Measurements from ENCODE around the gene CPA4.

Gene CPA4

GRCh38 chr7:130365511-130366441 lies 72.8 kb downstream of the CPA4 start:
- H3K4me3 ChIP-seq (ENCODE audit: low read length) = no peak overlapping the region
- no peak for DNase-seq (ENCODE audit: low read depth)
- TF ChIP-seq CTCF (conservative IDR thresholded peaks at IDR 0.05; ENCODE audit: low read depth, low read length) = no peak

GRCh38 chr7:130366564-130366963 lies 73.6 kb downstream of the CPA4 start:
- no peak overlapping the region for H3K4me3 ChIP-seq (ENCODE audit: low read length)
- no peak for DNase-seq (ENCODE audit: low read depth)
- no peak for TF ChIP-seq CTCF (conservative IDR thresholded peaks at IDR 0.05; ENCODE audit: low read depth, low read length)

GRCh38 chr7:130367088-130367755 lies 74.3 kb downstream of the CPA4 start:
- no peak overlapping the region for H3K4me3 ChIP-seq (ENCODE audit: low read length)

GRCh38 chr7:130367836-130368746 lies 75.1 kb downstream of the CPA4 start:
- TF ChIP-seq CTCF (conservative IDR thresholded peaks at IDR 0.05; ENCODE audit: low read depth, low read length) = no peak
- H3K4me3 ChIP-seq (ENCODE audit: low read length) = no peak overlapping the region
- no peak for DNase-seq (ENCODE audit: low read depth)

More at GRCh38 chr7:130367088-130367755, 74.3 kb downstream of the CPA4 start:
- no peak for TF ChIP-seq CTCF (conservative IDR thresholded peaks at IDR 0.05; ENCODE audit: low read depth, low read length)
- no peak for DNase-seq (ENCODE audit: low read depth)

GRCh38 chr7:130369110-130369711 lies 76.2 kb downstream of the CPA4 start:
- no peak overlapping the region for H3K4me3 ChIP-seq (ENCODE audit: low read length)
- no peak for TF ChIP-seq CTCF (conservative IDR thresholded peaks at IDR 0.05; ENCODE audit: low read depth, low read length)
- DNase-seq (ENCODE audit: low read depth) = no peak

- TF ChIP-seq CTCF (conservative IDR thresholded peaks at IDR 0.05; ENCODE audit: low read depth, low read length) = no peak
- DNase-seq (ENCODE audit: low read depth) = no peak
- no peak overlapping the region for H3K4me3 ChIP-seq (ENCODE audit: low read length)
These were observed 77.0 kb downstream of the CPA4 start for GRCh38 chr7:130369831-130370550.

Measured in retinal pigment epithelial cell (primary cell).